Stimulated activated naive CD8-positive, alpha-beta T cell treated with anti-CD3 and anti-CD28 coated beads, Interleukin-15, Interleukin-2, amounts not matched to agents 100 U/mL and 50 U/mL, for 24 hours (primary cell): ENCODE results near the gene C11orf65.
"Not testable (repeated sequence)": the region's sequence is repeated elsewhere in the genome, so short reads cannot be mapped to it uniquely, and the experiment has no call there.

Experiments used
- ATAC-seq: fragments of 150-1000 bp; cut with Tn5 transposase; one replicate; pipeline ENCODE4 v1.10.0; 2021
- DNase-seq: peaks from one replicate; pipeline ENCODE4 v3.0.0; 2021

The C11orf65 gene

DNA sequence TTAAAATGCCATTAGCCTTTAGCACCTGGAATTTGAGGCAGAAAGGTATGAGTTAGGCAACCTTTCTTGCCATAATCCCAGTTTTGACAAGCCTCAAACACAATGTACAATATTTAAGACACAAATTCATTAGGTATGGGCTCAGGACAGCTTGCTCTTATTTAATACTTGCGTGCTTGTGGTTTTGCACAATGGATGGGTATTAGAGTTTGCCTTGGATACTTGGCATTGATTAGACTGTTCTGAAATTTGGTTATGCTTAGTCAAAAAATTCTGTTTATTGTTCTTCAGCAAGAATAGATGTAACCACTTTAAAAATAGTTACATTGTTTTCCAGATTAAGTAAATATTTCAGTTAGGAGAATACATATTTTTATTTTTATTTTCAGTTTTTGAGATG lies 5.4 kb upstream of the C11orf65 start:
- ATAC-seq = no peak
- DNase-seq = no peak

DNA sequence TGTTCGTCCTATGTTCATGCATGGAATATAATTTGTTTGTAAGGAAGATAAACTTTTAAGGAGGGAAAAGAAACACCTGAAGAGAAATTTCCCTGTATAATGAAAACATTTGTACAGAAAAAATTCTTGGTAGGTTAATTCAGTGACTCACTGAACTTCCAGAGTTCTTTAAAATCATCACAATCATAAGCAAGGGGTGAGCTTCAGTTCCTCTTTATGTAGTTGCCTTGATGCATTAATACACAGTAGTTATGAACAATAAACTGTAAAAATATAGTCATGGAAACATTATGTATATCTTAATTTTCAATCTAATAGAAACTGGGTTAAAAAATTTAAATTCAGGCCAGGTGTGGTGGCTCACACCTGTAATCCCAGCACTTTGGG lies 1.1 kb upstream of the C11orf65 start:
- DNase-seq (no peak), ATAC-seq (no peak)

DNA sequence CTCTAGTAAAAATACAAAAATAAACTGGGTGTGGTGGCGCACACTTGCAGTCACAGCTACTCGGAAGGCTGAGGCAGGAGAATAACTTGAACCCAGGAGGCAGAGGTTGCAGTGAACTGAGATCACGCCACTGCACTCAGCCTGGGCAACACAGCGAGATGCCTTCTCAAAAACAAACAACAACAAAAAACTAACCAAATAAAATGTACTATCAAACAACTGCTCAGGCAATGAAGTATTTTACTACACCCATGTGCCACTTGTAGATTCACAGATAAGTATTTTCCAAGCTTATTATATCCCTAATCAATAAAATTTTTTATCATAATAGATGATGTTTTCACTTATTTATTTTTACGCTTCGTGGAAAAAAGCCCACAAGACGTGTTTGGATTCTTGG lies 924 bp downstream of the C11orf65 start:
- no peak for DNase-seq
- ATAC-seq = no peak

DNA sequence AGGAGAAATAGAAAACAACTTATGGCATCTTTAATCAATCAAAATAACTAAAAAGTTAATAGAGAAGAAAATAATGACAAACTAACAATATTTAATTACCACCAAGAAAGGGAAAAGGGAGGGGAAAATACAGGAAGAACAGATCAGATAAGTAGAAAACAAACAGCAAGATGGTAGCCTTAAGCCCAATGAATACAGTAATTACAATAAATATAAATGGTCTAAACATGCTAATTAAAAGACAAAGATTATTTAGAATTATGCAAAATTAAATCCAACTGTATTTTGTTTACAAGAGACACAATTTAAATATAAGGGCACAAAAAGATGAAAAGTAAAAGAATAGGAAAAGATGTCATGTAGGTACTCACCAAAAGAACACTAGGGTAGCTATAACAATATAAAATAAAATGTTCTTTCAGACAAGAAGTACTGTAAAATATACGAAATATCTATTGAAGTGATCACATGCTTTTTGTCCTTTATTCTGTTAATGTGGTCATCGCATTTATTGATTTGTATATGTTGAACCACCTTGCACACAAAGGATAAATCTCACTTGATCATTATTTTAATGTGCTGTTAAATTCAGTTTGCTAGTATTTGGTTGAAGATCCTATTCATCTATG lies 14.0 kb downstream of the C11orf65 start:
- no peak for ATAC-seq
- DNase-seq = no peak

DNA sequence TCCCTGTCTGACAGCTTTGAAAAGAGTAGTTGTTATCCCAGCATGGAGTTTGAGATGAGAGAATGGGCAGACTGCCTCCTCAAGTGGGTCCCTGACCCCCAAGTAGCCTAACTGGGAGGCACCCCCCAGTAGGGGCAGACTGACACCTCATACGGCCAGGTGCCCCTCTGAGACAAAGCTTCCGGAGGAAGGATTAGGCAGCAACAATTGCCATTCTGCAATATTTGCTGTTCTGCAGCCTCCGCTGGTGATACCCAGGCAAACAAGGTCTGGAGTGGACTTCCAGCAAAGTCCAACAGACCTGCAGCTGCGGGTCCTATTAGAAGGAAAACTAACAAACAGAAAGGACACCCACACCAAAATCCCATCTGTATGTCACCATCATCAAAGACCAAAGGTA lies 25.9 kb downstream of the C11orf65 start:
- not testable (repeated sequence) for ATAC-seq, DNase-seq

DNA sequence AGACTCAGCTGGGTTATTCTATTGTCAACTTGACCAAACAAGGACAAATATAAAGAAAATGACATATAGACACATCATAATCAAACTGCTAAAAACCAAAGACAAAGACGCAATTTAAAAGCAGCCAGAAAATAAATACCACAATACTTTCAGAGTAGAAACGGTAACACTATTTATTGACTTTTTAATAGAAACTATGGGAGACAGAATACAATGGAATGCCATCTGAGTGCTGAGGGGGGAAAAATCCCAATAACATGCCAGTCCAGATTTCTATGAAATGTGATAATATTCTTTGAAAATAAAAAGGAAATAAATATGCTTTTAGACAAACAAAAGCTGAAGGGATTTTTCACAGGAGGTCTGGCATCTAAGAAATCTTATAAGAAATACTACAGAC lies 30.7 kb downstream of the C11orf65 start:
- no peak for ATAC-seq
- DNase-seq = no peak

DNA sequence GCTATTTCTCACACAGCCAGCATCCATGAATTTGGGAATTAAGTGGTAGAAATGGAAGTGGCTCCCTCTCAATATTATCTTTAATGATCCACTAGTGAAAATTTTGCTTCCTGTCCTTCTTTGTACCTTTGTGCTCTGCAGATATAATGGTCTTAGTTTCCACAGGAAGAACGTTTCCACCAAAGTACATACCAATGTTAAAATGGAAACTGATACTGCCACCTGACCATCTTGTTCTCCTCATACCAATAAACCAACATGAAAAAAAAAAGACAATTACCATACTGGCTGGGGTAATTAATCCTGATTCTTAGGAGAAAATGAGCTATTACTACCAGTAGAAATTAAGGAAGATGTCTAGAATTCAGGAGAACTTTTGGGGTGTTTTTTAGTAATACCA lies 32.3 kb downstream of the C11orf65 start:
- ATAC-seq (no peak), DNase-seq (no peak)

DNA sequence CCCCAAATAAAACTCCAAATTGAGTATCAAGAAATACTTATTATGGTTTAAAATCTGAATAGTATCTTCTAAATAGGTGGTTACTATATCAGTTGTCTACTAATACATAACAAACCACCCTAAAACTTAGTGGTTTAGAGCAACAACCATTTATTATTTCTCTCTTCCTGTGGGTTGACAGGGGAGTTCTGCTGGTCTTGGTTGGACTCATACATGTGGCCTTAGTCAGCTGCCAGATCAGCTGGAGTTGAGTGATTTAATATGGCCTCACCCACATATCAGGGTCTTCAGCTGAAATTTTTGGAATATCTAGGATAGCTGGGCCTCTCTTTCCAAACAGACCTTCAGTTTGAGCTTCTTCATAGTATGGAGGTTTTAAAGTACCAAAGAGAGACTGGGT lies 34.5 kb downstream of the C11orf65 start:
- ATAC-seq = no peak
- no peak for DNase-seq

DNA sequence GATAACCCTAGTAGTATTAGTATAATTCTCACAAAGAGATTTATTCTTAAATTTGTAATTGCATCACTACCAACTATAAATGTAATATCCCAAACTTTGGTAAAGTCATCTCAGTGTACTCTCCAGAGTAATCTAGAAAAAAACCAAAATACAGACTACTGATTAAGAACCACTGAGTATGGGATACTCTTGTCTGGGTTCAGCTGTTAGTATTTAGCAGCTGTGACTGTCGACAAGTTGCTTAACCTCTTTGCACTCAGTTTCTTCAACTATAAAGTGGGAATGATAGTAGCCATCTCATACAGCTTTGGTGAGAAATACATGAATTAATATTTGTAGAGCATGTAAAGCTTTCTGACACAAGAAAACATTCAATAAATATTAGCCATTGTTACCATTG lies 35.3 kb downstream of the C11orf65 start:
- DNase-seq (no peak), ATAC-seq (no peak)

DNA sequence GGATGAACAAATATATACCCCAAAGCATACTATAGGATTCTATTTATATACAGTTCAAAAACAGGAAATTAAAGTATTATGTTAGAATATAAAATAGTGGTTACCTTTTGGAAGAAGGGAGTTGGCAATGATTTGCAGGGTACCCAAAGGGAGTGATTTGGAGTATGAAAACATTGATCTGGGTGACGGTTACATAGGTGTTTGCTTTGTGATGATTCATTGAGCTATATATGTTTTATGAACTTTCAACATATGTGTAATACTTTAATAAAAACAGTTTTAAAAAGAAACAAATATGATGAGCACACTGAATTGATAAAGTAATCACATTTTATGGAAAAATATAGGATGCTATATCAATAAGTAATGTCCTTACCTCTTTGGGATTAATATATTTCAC lies 36.0 kb downstream of the C11orf65 start:
- DNase-seq = no peak
- no peak for ATAC-seq

DNA sequence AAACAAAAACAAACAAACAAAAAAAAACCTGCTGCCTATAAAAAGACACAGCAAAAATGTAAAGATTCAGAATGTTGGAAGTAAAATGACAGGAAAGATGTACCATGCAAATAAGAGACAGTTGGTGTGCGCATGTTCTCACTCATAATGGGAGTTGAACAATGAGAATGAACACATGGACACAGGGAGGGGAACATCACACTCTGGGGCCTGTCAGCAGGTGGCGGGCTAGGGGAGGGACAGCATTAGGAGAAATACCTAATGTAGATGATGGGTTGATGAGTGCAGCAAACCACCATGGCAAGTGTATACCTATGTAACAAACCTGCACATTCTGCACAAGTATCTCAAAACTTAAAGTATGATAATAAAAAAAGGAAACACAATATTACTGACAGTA lies 49.8 kb downstream of the C11orf65 start:
- not testable (repeated sequence) for ATAC-seq
- peak; percentile 22 for DNase-seq

DNA sequence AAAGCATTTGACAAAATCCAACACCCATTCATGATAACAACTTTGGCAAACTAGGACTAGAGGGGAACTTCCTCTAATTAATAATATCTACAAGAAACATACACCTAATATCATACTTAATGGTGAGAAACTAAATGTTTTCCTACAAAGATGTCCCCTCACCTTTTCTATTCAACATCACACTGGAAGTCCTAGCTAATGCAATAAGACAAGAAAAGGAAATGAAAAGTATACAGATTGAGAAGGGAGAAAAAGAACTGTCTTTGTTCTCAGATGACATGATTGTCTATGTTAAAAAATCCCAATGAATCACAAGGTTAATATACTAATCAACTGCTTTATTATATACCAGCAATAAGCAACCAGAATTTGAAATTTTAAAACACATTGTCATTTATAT lies 52.4 kb downstream of the C11orf65 start:
- ATAC-seq = no peak
- no peak for DNase-seq

DNA sequence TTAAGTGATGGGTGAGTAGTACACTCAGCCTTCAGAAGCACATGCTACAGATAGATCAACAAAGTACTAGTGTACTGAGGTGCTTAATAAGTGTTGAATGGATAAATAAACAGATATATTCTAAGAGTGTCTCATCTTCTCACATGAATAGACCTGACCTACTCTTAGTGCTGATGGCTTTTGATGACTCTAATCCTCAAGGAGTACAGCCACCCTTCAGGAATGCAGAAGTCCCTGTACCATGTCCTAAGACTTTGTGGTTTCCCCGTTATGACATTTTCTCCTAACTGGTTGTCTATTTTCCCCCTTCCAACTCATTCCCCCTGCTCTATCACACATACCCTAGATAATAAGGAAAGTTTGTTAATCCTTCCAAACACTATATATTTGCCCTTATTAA lies 61.6 kb downstream of the C11orf65 start:
- ATAC-seq (no peak), DNase-seq (no peak)

DNA sequence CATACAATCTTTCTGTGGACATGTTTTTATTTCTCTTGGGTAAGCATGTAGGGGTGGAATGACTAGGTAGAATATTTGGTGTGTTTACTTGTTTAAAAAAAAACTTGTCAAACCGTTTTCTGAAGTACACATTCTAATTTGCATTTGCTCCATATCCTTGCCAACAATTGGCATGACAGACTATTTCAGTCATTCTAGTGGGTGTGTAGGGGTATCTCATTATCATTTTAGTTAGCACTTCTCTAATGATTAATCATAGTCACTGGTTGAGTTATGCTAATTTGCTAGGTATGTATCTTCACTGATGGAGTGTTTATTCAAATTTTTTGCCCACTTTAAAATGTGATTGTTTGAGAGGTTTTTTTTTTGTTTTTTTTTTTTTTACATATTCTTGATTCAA lies 64.3 kb downstream of the C11orf65 start:
- ATAC-seq (no peak), DNase-seq (no peak)

DNA sequence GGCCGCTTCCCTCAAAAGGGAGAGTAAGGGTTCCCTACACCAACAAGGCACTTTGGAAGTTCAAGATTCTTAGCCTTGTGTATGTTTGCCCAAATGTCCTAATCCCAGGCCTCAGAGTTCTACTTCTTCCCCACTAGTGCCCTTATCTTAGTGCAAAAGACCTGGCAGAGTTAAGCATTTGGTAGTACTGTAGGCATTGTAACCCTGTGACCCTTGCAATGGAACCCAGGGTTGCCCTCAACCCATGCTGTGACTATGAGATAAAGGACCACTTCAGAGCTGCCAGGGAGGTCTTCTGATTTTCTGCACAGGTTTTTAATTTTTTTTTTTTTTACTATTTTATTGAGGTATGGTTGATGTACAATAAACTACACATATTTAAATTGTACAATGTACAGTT lies 65.1 kb downstream of the C11orf65 start:
- no peak for ATAC-seq

DNA sequence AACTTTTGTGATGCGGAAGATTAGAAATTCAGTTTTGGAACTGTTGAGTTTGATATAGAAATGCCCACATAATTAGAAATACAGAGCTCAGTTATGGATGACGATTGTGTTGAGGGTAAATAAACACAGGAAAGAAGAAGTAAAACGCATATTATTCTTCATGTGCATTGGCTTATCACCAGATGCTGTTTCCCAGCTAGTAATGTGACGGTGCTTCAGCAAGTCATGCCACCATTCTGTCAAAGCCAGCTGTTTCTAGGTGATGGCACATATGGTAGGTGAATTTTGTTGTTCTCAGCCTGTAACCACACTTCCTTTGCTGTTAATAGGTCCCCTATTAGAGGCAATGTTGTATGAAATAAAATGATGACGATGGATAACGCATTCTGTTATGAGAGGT lies 68.9 kb downstream of the C11orf65 start:
- DNase-seq = no peak
- ATAC-seq = no peak

More for the DNA sequence above, 65.1 kb downstream of the C11orf65 start:
- DNase-seq = no peak

DNA sequence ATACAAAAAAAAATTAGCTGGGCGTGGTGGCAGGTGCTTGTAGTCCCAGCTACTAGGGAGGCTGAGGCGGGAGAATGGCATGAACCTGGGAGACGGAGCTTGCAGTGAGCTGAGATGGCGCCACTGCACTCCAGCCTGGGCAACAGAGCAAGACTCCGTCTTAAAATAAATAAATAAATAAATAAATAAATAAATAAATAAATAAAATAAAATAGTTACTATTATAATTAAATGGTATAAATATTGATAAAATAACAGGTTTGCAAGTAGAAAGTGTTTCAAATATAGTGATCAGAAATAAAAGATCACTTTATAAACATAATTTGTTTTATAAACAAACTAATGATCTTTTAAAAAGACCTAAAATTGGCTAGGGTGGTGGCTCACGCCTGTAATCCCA lies 70.7 kb downstream of the C11orf65 start:
- ATAC-seq, DNase-seq: not testable (repeated sequence)

DNA sequence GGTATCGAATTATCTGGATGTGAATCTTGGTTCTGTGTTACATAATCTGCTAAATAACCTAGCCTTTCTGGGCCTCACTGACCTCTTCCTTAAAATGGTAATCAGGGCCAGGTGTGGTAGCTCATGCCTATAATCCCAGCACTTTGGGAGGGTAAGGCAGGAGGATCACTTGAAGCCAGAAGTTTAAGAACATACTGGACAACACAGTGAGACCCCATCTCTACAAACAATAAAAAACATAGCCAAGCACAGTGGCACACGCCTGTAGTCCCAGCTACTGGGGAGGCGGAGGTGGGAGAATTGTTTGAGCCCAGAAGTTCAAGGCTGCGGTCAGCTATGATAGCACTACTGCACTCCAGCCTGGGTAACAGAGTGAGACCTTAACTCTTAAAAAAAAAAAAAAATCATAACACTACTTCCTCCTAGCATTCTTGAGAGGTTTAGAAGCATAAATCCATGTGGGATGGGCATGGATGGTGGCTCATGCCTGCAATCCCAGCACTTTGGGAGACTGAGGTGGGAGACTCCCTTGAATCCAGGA lies 72.5 kb downstream of the C11orf65 start:
- no peak for ATAC-seq
- no peak for DNase-seq

DNA sequence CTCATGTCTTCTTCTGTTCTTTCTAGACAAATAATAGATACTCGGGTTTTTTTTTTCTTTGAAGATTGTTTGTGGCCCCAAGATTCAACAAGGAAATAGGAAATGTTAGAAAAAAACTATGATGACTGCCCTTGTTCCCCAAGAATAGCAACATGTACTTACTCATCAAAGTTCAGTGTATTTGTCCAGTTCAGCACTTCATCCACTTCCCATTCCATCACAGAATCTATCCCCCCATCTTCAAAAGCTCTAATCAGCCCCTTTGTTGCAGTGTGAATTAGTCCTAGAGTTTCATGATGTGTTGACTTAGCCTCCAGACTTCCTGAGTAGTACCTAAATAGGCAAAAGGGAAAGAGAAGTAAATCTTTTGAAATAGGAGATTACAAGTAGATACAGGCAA lies 74.3 kb downstream of the C11orf65 start:
- DNase-seq = no peak
- no peak for ATAC-seq

DNA sequence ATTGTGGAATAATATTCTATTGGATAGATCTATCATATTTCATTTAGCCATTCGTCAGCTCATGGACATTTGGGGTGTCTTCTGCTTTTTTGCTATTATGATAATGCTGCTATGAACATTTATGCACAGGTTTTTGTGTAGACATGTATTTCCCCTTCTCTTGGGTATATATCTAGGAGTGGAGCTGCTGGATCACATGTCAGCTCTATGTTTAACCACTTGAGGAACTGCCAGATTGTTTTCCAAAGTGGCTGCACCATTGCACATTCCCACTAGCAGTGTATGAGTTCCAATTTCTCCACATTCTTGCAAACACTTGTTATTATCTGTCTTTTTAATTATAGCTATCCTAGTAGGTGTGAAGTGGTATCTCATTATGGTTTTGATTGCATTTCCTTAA lies 75.0 kb downstream of the C11orf65 start:
- no peak for DNase-seq
- ATAC-seq = no peak

DNA sequence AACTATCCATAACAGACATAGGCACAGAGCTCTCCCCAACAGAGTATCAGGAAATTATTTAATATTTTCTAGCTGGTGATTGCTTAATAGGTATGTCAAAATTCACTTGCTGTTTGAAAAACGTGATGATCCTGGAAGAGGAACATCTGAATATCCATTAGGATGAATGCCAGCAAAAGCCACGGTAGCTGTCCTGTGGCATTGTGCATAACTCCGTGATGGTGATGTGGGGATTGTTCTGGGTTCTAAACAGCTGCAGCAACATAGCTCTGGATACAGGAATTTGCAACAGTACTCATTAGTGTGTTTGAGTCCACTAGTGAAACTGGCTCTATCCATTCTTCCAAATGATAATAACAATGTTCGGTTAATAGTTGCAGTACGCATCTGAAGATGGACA lies 78.8 kb downstream of the C11orf65 start:
- no peak for DNase-seq
- no peak for ATAC-seq

DNA sequence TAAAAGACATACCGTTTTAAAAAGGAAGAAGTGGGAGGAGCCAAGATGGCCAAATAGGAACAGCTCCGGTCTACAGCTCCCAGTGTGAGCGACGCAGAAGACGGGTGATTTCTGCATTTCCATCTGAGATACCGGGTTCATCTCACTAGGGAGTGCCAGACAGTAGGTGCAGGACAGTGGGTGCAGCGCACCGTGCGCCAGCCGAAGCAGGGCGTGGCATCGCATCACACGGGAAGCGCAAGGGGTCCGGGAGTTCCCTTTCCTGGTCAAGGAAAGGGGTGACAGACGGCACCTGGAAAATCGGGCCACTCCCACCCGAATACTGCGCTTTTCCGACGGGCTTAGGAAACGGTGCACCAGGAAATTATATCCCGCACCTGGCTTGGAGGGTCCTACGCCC lies 93.8 kb downstream of the C11orf65 start:
- not testable (repeated sequence) for ATAC-seq, DNase-seq

DNA sequence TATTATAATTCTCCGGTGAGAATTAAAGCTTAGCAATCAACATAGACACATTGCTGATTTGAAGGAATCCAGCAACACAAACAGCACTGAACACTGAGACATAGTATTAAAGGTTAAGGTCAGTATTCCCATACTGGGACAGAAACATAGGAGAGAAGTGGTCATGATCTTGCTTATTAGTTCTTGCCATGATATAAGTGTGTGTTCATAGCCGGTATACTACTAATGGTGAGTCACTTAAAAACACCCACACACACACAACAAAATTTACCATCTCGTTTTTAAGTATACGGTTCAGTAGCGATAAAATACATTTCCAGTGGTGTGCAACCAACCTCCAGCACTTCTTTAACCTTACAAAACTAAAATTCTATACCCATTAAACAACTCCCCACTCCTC lies 96.3 kb downstream of the C11orf65 start:
- DNase-seq (no peak), ATAC-seq (no peak)

DNA sequence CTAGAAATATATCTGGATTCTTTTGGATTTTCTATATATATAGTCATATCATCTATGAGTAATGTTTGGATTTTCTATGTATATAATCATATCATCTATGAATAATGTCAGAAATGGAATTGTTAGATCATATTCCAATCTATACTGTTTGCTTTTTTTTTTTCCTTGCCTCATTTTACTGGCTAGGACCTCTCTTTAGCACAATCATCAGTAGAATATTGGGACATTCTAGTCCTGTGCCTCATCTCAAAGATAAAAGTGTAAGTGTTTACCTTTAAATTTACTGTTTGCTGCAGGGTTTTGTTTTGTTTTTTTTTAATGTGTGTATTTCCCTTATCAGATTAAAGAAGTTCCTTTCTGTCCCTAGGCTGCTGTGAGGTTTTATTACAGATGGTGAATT lies 97.0 kb downstream of the C11orf65 start:
- ATAC-seq (no peak), DNase-seq (no peak)

DNA sequence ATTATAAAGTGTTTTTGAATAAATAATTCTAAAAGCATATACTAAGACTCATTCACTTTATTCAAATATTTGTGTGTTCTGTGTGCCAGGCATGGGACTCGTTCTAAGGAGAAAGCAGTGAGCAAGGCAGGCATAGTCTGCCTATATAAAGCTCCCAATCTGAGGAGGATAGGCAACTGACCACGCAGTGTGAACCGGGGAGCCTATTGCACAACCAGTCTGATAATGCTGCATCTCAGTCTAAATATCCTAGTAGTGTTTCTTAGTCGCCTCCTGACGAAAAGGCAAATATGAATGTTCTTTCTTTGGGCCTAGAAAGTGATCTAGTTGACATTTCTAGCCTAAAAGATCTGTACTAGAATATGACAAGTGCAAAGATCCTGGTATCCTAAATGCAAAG lies 98.3 kb downstream of the C11orf65 start:
- no peak for ATAC-seq

More for the DNA sequence above, 98.3 kb downstream of the C11orf65 start:
- no peak for DNase-seq
